Cortex of kidney (tissue), 1 donor: Measurements from ENCODE around the gene ZNF787.

Experiments used
- DNase-seq: peaks from one replicate; lab custom pipeline; 2025; lab: John Stamatoyannopoulos, UW

The ZNF787 gene

GRCh38 chr19:56144376-56144775 lies 23.3 kb upstream of the ZNF787 start:
- no peak for DNase-seq

- DNase-seq = no peak
Measured at GRCh38 chr19:56142897-56143434, 21.9 kb upstream of the ZNF787 start.

- no peak for DNase-seq
Measured at GRCh38 chr19:56142087-56142787, 21.1 kb upstream of the ZNF787 start.

GRCh38 chr19:56141417-56141993 lies 20.4 kb upstream of the ZNF787 start:
- DNase-seq = no peak

GRCh38 chr19:56140583-56141416 lies 19.7 kb upstream of the ZNF787 start, which contains the start of gene ZNF444:
TSS of gene ZNF444 (plus strand) at chr19:56141287. CDS start at chr19:56146912, 5,625 bp downstream.
- DNase-seq = peak; percentile 61

GRCh38 chr19:56139847-56140582 lies 18.9 kb upstream of the ZNF787 start:
- DNase-seq = no peak

GRCh38 chr19:56138069-56138468 lies 17.0 kb upstream of the ZNF787 start:
- no peak for DNase-seq

GRCh38 chr19:56137405-56137804 lies 16.3 kb upstream of the ZNF787 start:
- no peak for DNase-seq

- DNase-seq = no peak
Measured at GRCh38 chr19:56136362-56136761, 15.3 kb upstream of the ZNF787 start.

- DNase-seq = no peak
Measured at GRCh38 chr19:56134654-56134921, 13.5 kb upstream of the ZNF787 start.

- DNase-seq = no peak
Measured at GRCh38 chr19:56133858-56134653, 13.0 kb upstream of the ZNF787 start.

- DNase-seq = no peak
Measured at GRCh38 chr19:56132316-56132822, 11.3 kb upstream of the ZNF787 start.

GRCh38 chr19:56131651-56132050 lies 10.6 kb upstream of the ZNF787 start:
- DNase-seq = no peak

GRCh38 chr19:56130006-56130405 lies 8.9 kb upstream of the ZNF787 start:
- no peak for DNase-seq

GRCh38 chr19:56126983-56127780 lies 6.1 kb upstream of the ZNF787 start:
- no peak for DNase-seq

- no peak for DNase-seq
Measured at GRCh38 chr19:56125806-56126590, 4.9 kb upstream of the ZNF787 start.

- DNase-seq = no peak
Measured at GRCh38 chr19:56124578-56124977, 3.5 kb upstream of the ZNF787 start.

- DNase-seq = no peak
Measured at GRCh38 chr19:56123266-56123891, 2.3 kb upstream of the ZNF787 start.
